ENCODE data around the gene UROC1. TPM values are rescaled to one million over a fixed set of nuclear protein-coding genes. Genes with fewer than 3 reads are reported as not detected.
A peak's percentile ranks its signal among the peaks of the same experiment; 100 is the strongest.

The UROC1 gene
- total RNA-seq, 2 experiments from 2014 or later: not detected

DNA sequence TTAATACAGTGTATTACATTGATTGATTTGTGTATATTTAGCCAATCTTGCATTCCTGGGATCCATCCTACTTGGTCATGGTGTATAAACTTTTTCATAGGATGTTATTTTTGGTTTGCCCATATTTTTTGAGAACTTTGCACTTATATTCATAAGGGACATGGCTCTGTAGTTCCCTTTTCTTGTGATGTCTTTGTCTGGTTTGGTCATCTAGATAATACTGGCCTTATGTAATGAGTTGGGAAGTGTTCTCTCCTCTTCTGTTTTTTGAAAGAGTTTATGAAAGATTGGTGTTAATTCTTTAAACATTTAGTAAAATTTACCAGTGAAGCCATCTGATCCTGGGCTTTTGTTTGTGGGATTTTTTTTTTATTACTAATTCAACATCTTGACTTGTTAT lies 15.9 kb upstream of the UROC1 start:
- Histone ChIP-seq H3K4me1 (ENCODE audit: insufficient read depth, low read length) (no peaks in the 10 kb centered on the region), H3K36me3 (ENCODE audit: insufficient read depth, low read length) (no peaks in the 10 kb centered on the region), H3K4me3 (ENCODE audit: low read length) (no peak overlapping the region), H3K27ac (ENCODE audit: low read depth in 1 of 2, low read length in 2 of 2) (no peak overlapping the region), H3K9me3 (ENCODE audit: control insufficient read depth in 1 of 2, insufficient read depth in 1 of 2, low read length in 2 of 2) (no peaks in the 10 kb centered on the region), H3K27me3 (ENCODE audit: control insufficient read depth in 1 of 2, insufficient read depth in 2 of 2, low read length in 2 of 2) (no peaks in the 10 kb centered on the region)
- intact Hi-C loops (cut with DNase I, micrococcal nuclease): no loop called here
- no peaks in the 10 kb centered on the region for H3K36me3 Mint-ChIP-seq (ENCODE audit: low read depth)
- no peaks in the 10 kb centered on the region for H3K4me1 Mint-ChIP-seq (ENCODE audit: low read depth)
- no peak overlapping the region for H3K27ac Mint-ChIP-seq
- H3K4me3 Mint-ChIP-seq: no peak overlapping the region
- TF ChIP-seq, protein P1, sequence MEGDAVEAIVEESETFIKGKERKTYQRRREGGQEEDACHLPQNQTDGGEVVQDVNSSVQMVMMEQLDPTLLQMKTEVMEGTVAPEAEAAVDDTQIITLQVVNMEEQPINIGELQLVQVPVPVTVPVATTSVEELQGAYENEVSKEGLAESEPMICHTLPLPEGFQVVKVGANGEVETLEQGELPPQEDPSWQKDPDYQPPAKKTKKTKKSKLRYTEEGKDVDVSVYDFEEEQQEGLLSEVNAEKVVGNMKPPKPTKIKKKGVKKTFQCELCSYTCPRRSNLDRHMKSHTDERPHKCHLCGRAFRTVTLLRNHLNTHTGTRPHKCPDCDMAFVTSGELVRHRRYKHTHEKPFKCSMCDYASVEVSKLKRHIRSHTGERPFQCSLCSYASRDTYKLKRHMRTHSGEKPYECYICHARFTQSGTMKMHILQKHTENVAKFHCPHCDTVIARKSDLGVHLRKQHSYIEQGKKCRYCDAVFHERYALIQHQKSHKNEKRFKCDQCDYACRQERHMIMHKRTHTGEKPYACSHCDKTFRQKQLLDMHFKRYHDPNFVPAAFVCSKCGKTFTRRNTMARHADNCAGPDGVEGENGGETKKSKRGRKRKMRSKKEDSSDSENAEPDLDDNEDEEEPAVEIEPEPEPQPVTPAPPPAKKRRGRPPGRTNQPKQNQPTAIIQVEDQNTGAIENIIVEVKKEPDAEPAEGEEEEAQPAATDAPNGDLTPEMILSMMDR (IDR thresholded peaks at IDR 0.05): no peak
- DNase-seq: no peak
- H3K27me3 Mint-ChIP-seq: peaks cover 6% of the 10 kb centered on the region
- no peak for ATAC-seq (ENCODE audit: poor library complexity)
- H3K9me3 Mint-ChIP-seq: no peaks in the 10 kb centered on the region
- ChIA-PET POLR2A (no interaction called here), CTCF (interaction anchor here (0.9 kb wide), 1 partner anchor 11 kb away, joined by 4 read pairs; no protein-coding TSS in a partner anchor)

DNA sequence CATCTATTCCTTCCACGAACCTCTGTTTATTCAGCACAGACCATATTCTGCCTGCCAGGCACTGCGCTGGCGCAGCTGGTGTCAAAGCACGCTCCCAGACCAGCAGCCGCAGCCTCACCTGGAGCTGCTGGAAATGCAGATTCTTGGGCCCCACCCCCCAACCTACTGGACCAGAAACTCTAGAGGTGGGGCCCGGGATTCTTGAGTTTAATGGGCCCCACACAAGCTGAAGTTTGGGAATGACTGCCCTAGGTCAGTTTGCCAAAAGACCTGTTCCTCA lies 13.4 kb upstream of the UROC1 start:
- no peak overlapping the region for H3K27ac Mint-ChIP-seq
- H3K27me3 Mint-ChIP-seq: peaks cover 7% of the 10 kb centered on the region
- H3K9me3 ChIP-seq (ENCODE audit: control insufficient read depth in 1 of 2, insufficient read depth in 1 of 2, low read length in 2 of 2): no peaks in the 10 kb centered on the region
- TF ChIP-seq, protein P1 (IDR thresholded peaks at IDR 0.05): no peak
- no peak overlapping the region for H3K4me3 Mint-ChIP-seq
- ATAC-seq (ENCODE audit: poor library complexity) (no peak), DNase-seq (no peak)
- no peak overlapping the region for H3K27ac ChIP-seq (ENCODE audit: low read depth in 1 of 2, low read length in 2 of 2)
- H3K4me1 Mint-ChIP-seq (ENCODE audit: low read depth): no peaks in the 10 kb centered on the region
- H3K36me3 Mint-ChIP-seq (ENCODE audit: low read depth): no peaks in the 10 kb centered on the region
- no peaks in the 10 kb centered on the region for H3K4me1 ChIP-seq (ENCODE audit: insufficient read depth, low read length)
- intact Hi-C loops (cut with DNase I, micrococcal nuclease): no loop called here
- H3K4me3 ChIP-seq (ENCODE audit: low read length): no peak overlapping the region
- H3K9me3 Mint-ChIP-seq: no peaks in the 10 kb centered on the region
- ChIA-PET CTCF (no interaction called here), POLR2A (no interaction called here)
- no peaks in the 10 kb centered on the region for H3K36me3 ChIP-seq (ENCODE audit: insufficient read depth, low read length)
- H3K27me3 ChIP-seq (ENCODE audit: control insufficient read depth in 1 of 2, insufficient read depth in 2 of 2, low read length in 2 of 2): no peaks in the 10 kb centered on the region

- TF ChIP-seq, protein P1 (IDR thresholded peaks at IDR 0.05): no peak
- ChIA-PET CTCF (no interaction called here), POLR2A (no interaction called here)
- intact Hi-C loops (cut with DNase I, micrococcal nuclease): no loop called here
- no peaks in the 10 kb centered on the region for H3K36me3 ChIP-seq (ENCODE audit: insufficient read depth, low read length)
- H3K27me3 ChIP-seq (ENCODE audit: control insufficient read depth in 1 of 2, insufficient read depth in 2 of 2, low read length in 2 of 2): peaks cover 0 to 2% of the 10 kb centered on the region in 2 experiments
- Mint-ChIP-seq H3K36me3 (ENCODE audit: low read depth) (no peaks in the 10 kb centered on the region), H3K9me3 (no peaks in the 10 kb centered on the region), H3K27me3 (peaks cover 10% of the 10 kb centered on the region), H3K27ac (no peak overlapping the region), H3K4me3 (no peak overlapping the region), H3K4me1 (ENCODE audit: low read depth) (no peaks in the 10 kb centered on the region)
- no peak overlapping the region for H3K4me3 ChIP-seq (ENCODE audit: low read length)
- peak in 1 of 14 experiments; percentile 20 for DNase-seq
- no peak for ATAC-seq (ENCODE audit: poor library complexity)
- H3K4me1 ChIP-seq (ENCODE audit: insufficient read depth, low read length): no peaks in the 10 kb centered on the region
- no peak overlapping the region for H3K27ac ChIP-seq (ENCODE audit: low read depth in 1 of 2, low read length in 2 of 2)
- H3K9me3 ChIP-seq (ENCODE audit: control insufficient read depth in 1 of 2, insufficient read depth in 1 of 2, low read length in 2 of 2): no peaks in the 10 kb centered on the region
These were observed 12.8 kb upstream of the UROC1 start for GRCh38 chr3:126530171-126531050.

Data from CD4-positive, alpha-beta T cell (primary cell).